DND-41 (cell line): ENCODE data around the gene PAM.

Experiments
- CTCF ChIP-seq: IDR thresholded peaks from 2 replicates; pipeline ENCODE4 v1.5.1; 2012; ENCODE audit warnings: borderline replicate concordance, low read length, moderate library complexity, mild to moderate bottlenecking; ENCODE audit not compliant: poor library complexity, severe bottlenecking; ENCODE audit errors: extremely low read depth
- EZH2 ChIP-seq: IDR thresholded peaks from 3 replicates; pipeline ENCODE4 v1.6.1; 2012; ENCODE audit warnings: borderline replicate concordance, low read depth, mild to moderate bottlenecking, moderate library complexity, low read length, inconsistent platforms; ENCODE audit not compliant: severe bottlenecking

- TF ChIP-seq CTCF: no peak
- no peak for TF ChIP-seq EZH2
Measured at GRCh38 chr5:102891175-102891574, 136.1 kb downstream of the PAM start.
